A673 (cell line): Measurements from ENCODE around the gene RAB3IL1. TPM values are rescaled to one million over a fixed set of nuclear protein-coding genes. Genes with fewer than 3 reads are reported as not detected.

Experiments used
- BruUV-seq: library from RNA; stranded (reverse); fragments of 400-500 nt; replicated peaks from 2 replicates; lab custom pipeline; 2021; lab: Mats Ljungman, UMichigan
- CTCF ChIA-PET: fragments of 300-600 bp; sonication (Branson Sonifier 250); formaldehyde crosslinking; loops from one replicate; lab custom pipeline; 2022; ENCODE audit warnings: antibody characterized with exemption; lab: Charles Lee
- POLR2A ChIA-PET: fragments of 300-600 bp; sonication (Branson Sonifier 250); formaldehyde crosslinking; loops from one replicate; lab custom pipeline; 2022; ENCODE audit warnings: antibody characterized with exemption; ENCODE audit not compliant: low non-redundant PET; lab: Charles Lee
- DNase-seq: peaks from one replicate; pipeline ENCODE4 v3.0.0-alpha.2; 2015; ENCODE audit warnings: low spot score
- H3K27ac ChIP-seq: fragments of 200-600 bp; sonication (generic); 2 replicates; pipeline ENCODE4 v1.5.1; 2016; ENCODE audit warnings: mixed run types, low read depth, mild to moderate bottlenecking, mixed read lengths, antibody characterized with exemption, low read length; ENCODE audit not compliant: poor library complexity, severe bottlenecking
- H3K27me3 ChIP-seq: fragments of 200-600 bp; sonication (generic); replicated peaks from 2 replicates; pipeline ENCODE4 v1.6.1; 2017; ENCODE audit warnings: mixed run types, low read depth, mild to moderate bottlenecking, mixed read lengths, antibody characterized with exemption, low read length; ENCODE audit not compliant: insufficient read depth, poor library complexity
- H3K36me3 ChIP-seq: fragments of 200-600 bp; sonication (generic); 2 replicates; pipeline ENCODE4 v1.6.1; 2016; ENCODE audit warnings: mixed run types, mild to moderate bottlenecking, mixed read lengths, antibody characterized with exemption, low read length; ENCODE audit not compliant: insufficient read depth, poor library complexity, severe bottlenecking
- H3K4me1 ChIP-seq: fragments of 200-600 bp; sonication (generic); 2 replicates; pipeline ENCODE4 v1.6.1; 2017; ENCODE audit warnings: mixed run types, mild to moderate bottlenecking, mixed read lengths, antibody characterized with exemption, low read length; ENCODE audit not compliant: insufficient read depth, poor library complexity, severe bottlenecking
- H3K4me3 ChIP-seq: fragments of 200-600 bp; sonication (generic); 2 replicates; pipeline ENCODE4 v1.5.1; 2016; ENCODE audit warnings: low read depth, mixed run types, mild to moderate bottlenecking, mixed read lengths, low read length; ENCODE audit not compliant: poor library complexity, severe bottlenecking
- H3K9me3 ChIP-seq: fragments of 200-600 bp; sonication (generic); 2 replicates; pipeline ENCODE4 v1.6.1; 2016; ENCODE audit warnings: mixed run types, low read depth, mild to moderate bottlenecking, mixed read lengths, antibody characterized with exemption, low read length; ENCODE audit not compliant: poor library complexity, severe bottlenecking
- CTCF ChIP-seq: fragments of 300-800, 200-600 bp; sonication (generic); conservative IDR thresholded peaks from 2 replicates; pipeline ENCODE4 v1.5.1; 2017; ENCODE audit warnings: low read depth, mild to moderate bottlenecking, antibody characterized with exemption, low read length, moderate library complexity, mixed read lengths
- EZH2 ChIP-seq: fragments of 200-600 bp; sonication (generic); IDR thresholded peaks from 2 replicates; pipeline ENCODE4 v1.6.1; 2017; ENCODE audit warnings: borderline replicate concordance, low read depth, mild to moderate bottlenecking, mixed read lengths, antibody characterized with exemption, low read length; ENCODE audit not compliant: poor library complexity, severe bottlenecking
- intact Hi-C: fragments of 100-400 bp; cut with micrococcal nuclease; formaldehyde crosslinking; loops from one replicate; pipeline ENCODE4 v1.10.0; 2022; ENCODE audit not compliant: unreplicated experiment
- total RNA-seq: library from RNA; stranded (reverse); gene quantifications from 2 replicates; pipeline ENCODE4 v1.2.3, GENCODE V29; 2021

Gene RAB3IL1
- total RNA-seq, 1 experiment from 2014 or later = 21.9 TPM

DNA sequence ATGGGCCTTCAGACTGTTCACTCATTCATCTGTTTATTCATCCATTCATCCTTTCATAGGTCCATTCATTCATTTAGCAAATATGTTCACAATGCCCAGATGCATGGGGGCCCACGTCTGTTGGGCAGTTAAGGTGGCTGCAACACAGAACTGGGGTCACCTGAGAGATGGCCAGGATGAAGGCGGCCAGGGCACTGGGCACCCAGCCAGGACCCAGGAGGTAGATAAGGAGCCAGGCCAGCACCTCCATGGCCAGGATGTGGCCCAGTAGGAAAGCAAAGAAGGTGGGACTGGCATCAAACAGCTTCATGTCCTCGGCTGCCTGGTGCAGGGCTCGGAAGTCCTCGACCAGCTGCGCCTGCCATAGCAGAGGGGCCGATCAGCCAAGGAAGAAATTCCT is 38.2 kb downstream of the RAB3IL1 start:
- POLR2A ChIA-PET = no interaction called here
- TF ChIP-seq EZH2 = no peak
- no peak for TF ChIP-seq CTCF
- no peaks in the 10 kb centered on the region for H3K9me3 ChIP-seq
- intact Hi-C loops = loop anchor here (10.0 kb wide), 1 partner anchor 436 kb away; no protein-coding TSS in a partner anchor
- BruUV-seq = no TSS peak
- H3K4me1 ChIP-seq = peaks cover 10% of the 10 kb centered on the region
- no peak for DNase-seq
- CTCF ChIA-PET = interaction anchor here (0.6 to 0.8 kb wide), 2 partner anchors 11 to 203 kb away, joined by 3 read pairs; no protein-coding TSS in a partner anchor
- no peak overlapping the region for H3K4me3 ChIP-seq
- no peak overlapping the region for H3K27ac ChIP-seq
- no peaks in the 10 kb centered on the region for H3K27me3 ChIP-seq
- H3K36me3 ChIP-seq = no peaks in the 10 kb centered on the region

DNA sequence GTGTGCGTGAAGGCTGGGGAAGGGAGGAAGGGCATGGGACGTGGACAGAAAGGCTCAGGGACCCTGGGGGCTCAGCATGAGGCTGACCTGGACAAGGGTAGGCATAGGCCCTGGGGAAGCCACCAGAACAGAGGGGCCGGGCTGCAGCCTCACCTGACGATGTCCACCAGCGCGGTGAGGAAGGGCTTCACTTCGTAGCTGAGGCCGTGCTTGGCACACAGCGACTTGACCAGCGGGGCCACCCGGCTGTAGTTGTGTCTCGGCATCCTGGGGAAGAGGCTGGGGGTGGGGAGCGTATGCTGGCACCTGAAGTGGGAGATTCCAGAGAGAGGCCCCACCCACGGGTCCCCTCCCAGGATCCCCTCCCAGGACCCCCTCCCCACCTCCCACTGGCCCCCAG is 41.7 kb downstream of the RAB3IL1 start:
- Histone ChIP-seq H3K4me3 (no peak overlapping the region), H3K9me3 (no peaks in the 10 kb centered on the region), H3K36me3 (no peaks in the 10 kb centered on the region), H3K27ac (no peak overlapping the region), H3K4me1 (peaks cover 12% of the 10 kb centered on the region), H3K27me3 (no peaks in the 10 kb centered on the region)
- BruUV-seq = no TSS peak
- CTCF ChIA-PET = no interaction called here
- intact Hi-C loops = loop anchor here (10.0 kb wide), 1 partner anchor 439 kb away; no protein-coding TSS in a partner anchor
- no peak for DNase-seq
- POLR2A ChIA-PET = no interaction called here
- TF ChIP-seq CTCF (no peak), EZH2 (no peak)

DNA sequence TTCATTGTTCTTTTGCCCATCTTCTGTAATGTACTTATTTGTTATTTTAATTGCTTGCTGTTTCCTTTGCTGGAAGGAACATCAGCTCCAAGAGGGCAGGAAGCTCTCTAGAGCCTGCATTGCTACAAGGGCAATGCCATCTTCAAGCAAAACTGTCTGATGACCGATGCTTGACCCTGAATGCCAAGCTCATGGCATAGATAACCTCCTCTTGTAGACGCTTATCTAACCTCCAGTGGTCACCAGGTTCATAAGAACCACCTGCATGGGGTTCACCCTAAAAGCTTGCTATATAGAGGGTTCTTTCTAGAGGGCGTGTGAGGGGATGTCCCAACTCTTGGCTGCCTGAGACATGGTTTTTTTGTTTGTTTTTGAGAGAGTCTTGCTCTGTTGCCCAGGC is 42.5 kb downstream of the RAB3IL1 start:
- BruUV-seq = no TSS peak
- intact Hi-C loops = loop anchor here (5.0 to 10.0 kb wide), 2 partner anchors 78 to 440 kb away; no protein-coding TSS in a partner anchor
- POLR2A ChIA-PET = interaction anchor here (0.6 kb wide), 1 partner anchor 230 kb away, joined by 6 read pairs; no protein-coding TSS in a partner anchor

More for the DNA sequence above, 42.5 kb downstream of the RAB3IL1 start:
- no peak overlapping the region for H3K27ac ChIP-seq
- H3K36me3 ChIP-seq = no peaks in the 10 kb centered on the region
- H3K27me3 ChIP-seq = no peaks in the 10 kb centered on the region
- no peak overlapping the region for H3K4me3 ChIP-seq
- H3K4me1 ChIP-seq = peaks cover 19% of the 10 kb centered on the region
- CTCF ChIA-PET = no interaction called here
- no peak for DNase-seq
- H3K9me3 ChIP-seq = no peaks in the 10 kb centered on the region
- TF ChIP-seq CTCF (no peak), EZH2 (no peak)
